ENCODE results near the gene EZH2.
A peak's percentile ranks its signal among the peaks of the same experiment; 100 is the strongest.

Gene EZH2

GRCh38 chr7:148854983-148855382 lies 29.1 kb downstream of the EZH2 start:
- no peak for DNase-seq

GRCh38 chr7:148852272-148852671 lies 31.8 kb downstream of the EZH2 start:
- DNase-seq, result no peak

GRCh38 chr7:148850564-148850963 lies 33.5 kb downstream of the EZH2 start:
- DNase-seq, result no peak

- peak; percentile 3 to 51 for DNase-seq
Observed at GRCh38 chr7:148849393-148850098, 34.5 kb downstream of the EZH2 start.

GRCh38 chr7:148847815-148848734 lies 36.0 kb downstream of the EZH2 start:
- DNase-seq, result peak; percentile 21 to 29

- no peak for DNase-seq
Observed at GRCh38 chr7:148838905-148839304, 45.2 kb downstream of the EZH2 start.

- no peak for DNase-seq
Observed at GRCh38 chr7:148835854-148836253, 48.2 kb downstream of the EZH2 start.

GRCh38 chr7:148834605-148835004 lies 49.5 kb downstream of the EZH2 start:
- DNase-seq, result no peak

- no peak for DNase-seq
Observed at GRCh38 chr7:148831782-148832181, 52.3 kb downstream of the EZH2 start.

- no peak for DNase-seq
Observed at GRCh38 chr7:148830897-148831692, 53.0 kb downstream of the EZH2 start.

GRCh38 chr7:148828965-148829364 lies 55.1 kb downstream of the EZH2 start:
- no peak for DNase-seq

GRCh38 chr7:148825338-148825737 lies 58.8 kb downstream of the EZH2 start:
- DNase-seq, result no peak

- DNase-seq, result no peak
Observed at GRCh38 chr7:148824864-148825263, 59.2 kb downstream of the EZH2 start.

GRCh38 chr7:148821422-148821821 lies 62.7 kb downstream of the EZH2 start:
- DNase-seq, result no peak

- DNase-seq, result no peak
Observed at GRCh38 chr7:148819697-148820360, 64.3 kb downstream of the EZH2 start.

- no peak for DNase-seq
Observed at GRCh38 chr7:148815612-148816011, 68.5 kb downstream of the EZH2 start.

- DNase-seq, result no peak
Observed at GRCh38 chr7:148814922-148815559, 69.0 kb downstream of the EZH2 start.

GRCh38 chr7:148813890-148814289 lies 70.2 kb downstream of the EZH2 start:
- DNase-seq, result no peak

- DNase-seq, result no peak
Observed at GRCh38 chr7:148811892-148812291, 72.2 kb downstream of the EZH2 start.

- no peak for DNase-seq
Observed at GRCh38 chr7:148809856-148810255, 74.2 kb downstream of the EZH2 start.

- DNase-seq, result peak; percentile 54 to 85
Observed at GRCh38 chr7:148807436-148807835, 76.7 kb downstream of the EZH2 start.

GRCh38 chr7:148806187-148806586 lies 77.9 kb downstream of the EZH2 start:
- no peak for DNase-seq
